Astrocyte (in vitro differentiated cells and primary cell): Measurements from ENCODE around the gene VPREB3. TPM values are rescaled to one million over a fixed set of nuclear protein-coding genes. Genes with fewer than 3 reads are reported as not detected.
A peak's percentile ranks its signal among the peaks of the same experiment; 100 is the strongest.

Source experiments
- DNase-seq: peaks from one replicate; pipeline ENCODE4 v3.0.0-alpha.2; 2010; ENCODE audit warnings: low read depth
- FAIRE-seq: peaks from 2 replicates; lab custom pipeline; 2011; peaks lifted over from hg19 to GRCh38; lab: Jason Lieb, UNC
- H2AFZ ChIP-seq: 2 replicates; pipeline ENCODE4 v1.6.0; 2012; ENCODE audit warnings: low read depth, low read length, inconsistent platforms
- H3K27ac ChIP-seq: 2 replicates; pipeline ENCODE4 v1.5.1; 2011; ENCODE audit warnings: low read depth, low read length, inconsistent platforms
- H3K27me3 ChIP-seq: 2 replicates; pipeline ENCODE4 v1.6.0; 2011; ENCODE audit warnings: low read length, inconsistent platforms; ENCODE audit not compliant: insufficient read depth
- H3K36me3 ChIP-seq: 2 replicates; pipeline ENCODE4 v1.5.1; 2011; ENCODE audit warnings: low read length, inconsistent platforms; ENCODE audit not compliant: insufficient read depth
- H3K4me1 ChIP-seq: 2 replicates; pipeline ENCODE4 v1.5.1; 2011; ENCODE audit warnings: low read length, inconsistent platforms; ENCODE audit not compliant: insufficient read depth
- H3K4me2 ChIP-seq: 2 replicates; pipeline ENCODE4 v1.6.0; 2012; ENCODE audit warnings: low read length, inconsistent platforms
- H3K4me3 ChIP-seq: 2 replicates; pipeline ENCODE4 v1.5.1; 2011; ENCODE audit warnings: low read depth, mild to moderate bottlenecking, low read length, inconsistent platforms; ENCODE audit not compliant: insufficient read depth
- H3K79me2 ChIP-seq: 2 replicates; pipeline ENCODE4 v1.6.0; 2012; ENCODE audit warnings: mild to moderate bottlenecking, low read length, inconsistent platforms; ENCODE audit not compliant: insufficient read depth
- H3K9ac ChIP-seq: 2 replicates; pipeline ENCODE4 v1.6.0; 2012; ENCODE audit warnings: mild to moderate bottlenecking, low read length, inconsistent platforms
- H3K9me3 ChIP-seq: 2 replicates; pipeline ENCODE4 v1.5.1; 2012; ENCODE audit warnings: low read depth, mild to moderate bottlenecking, low read length, inconsistent platforms; ENCODE audit not compliant: insufficient read depth
- H4K20me1 ChIP-seq: 2 replicates; pipeline ENCODE4 v1.6.0; 2012; ENCODE audit warnings: low read length, inconsistent platforms; ENCODE audit not compliant: insufficient read depth
- H3K27ac Mint-ChIP-seq: one replicate; pipeline ENCODE4 v1.8.0; 2021; ENCODE audit warnings: mild to moderate bottlenecking, mixed read lengths; ENCODE audit not compliant: unreplicated experiment
- H3K27me3 Mint-ChIP-seq: one replicate; pipeline ENCODE4 v1.8.0; 2021; ENCODE audit warnings: low read depth, mixed read lengths; ENCODE audit not compliant: unreplicated experiment
- H3K36me3 Mint-ChIP-seq: one replicate; pipeline ENCODE4 v1.8.0; 2021; ENCODE audit warnings: low read depth, mixed read lengths; ENCODE audit not compliant: unreplicated experiment
- H3K4me1 Mint-ChIP-seq: one replicate; pipeline ENCODE4 v1.8.0; 2021; ENCODE audit warnings: low read depth, mixed read lengths; ENCODE audit not compliant: unreplicated experiment
- H3K4me3 Mint-ChIP-seq: one replicate; pipeline ENCODE4 v1.8.0; 2021; ENCODE audit warnings: mild to moderate bottlenecking, moderate library complexity, mixed read lengths; ENCODE audit not compliant: unreplicated experiment
- H3K9me3 Mint-ChIP-seq: one replicate; pipeline ENCODE4 v1.8.0; 2021; ENCODE audit warnings: mild to moderate bottlenecking, mixed read lengths; ENCODE audit not compliant: unreplicated experiment
- CTCF ChIP-seq: IDR thresholded peaks from 2 replicates; pipeline ENCODE4 v1.5.1; 2011; ENCODE audit warnings: low read depth, mild to moderate bottlenecking, inconsistent platforms, low read length, moderate library complexity; ENCODE audit not compliant: insufficient read depth
- EZH2 ChIP-seq: IDR thresholded peaks from 2 replicates; pipeline ENCODE4 v1.6.1; 2012; ENCODE audit warnings: mild to moderate bottlenecking, low read length, inconsistent platforms; ENCODE audit not compliant: insufficient read depth
- total RNA-seq: library from RNA; stranded (reverse); gene quantifications from 2 replicates; pipeline ENCODE4 v1.2.1, GENCODE V29; 2021

VPREB3 gene
- total RNA-seq, 1 donor from 2014 or later: 0.50 TPM

- Mint-ChIP-seq H3K36me3 (no peaks in the 10 kb centered on the region), H3K9me3 (no peaks in the 10 kb centered on the region), H3K4me3 (no peak overlapping the region), H3K27ac (no peak overlapping the region), H3K27me3 (no peaks in the 10 kb centered on the region), H3K4me1 (peaks cover 4% of the 10 kb centered on the region)
- no peak overlapping the region for H3K9ac ChIP-seq
- H3K79me2 ChIP-seq: peaks cover 4% of the 10 kb centered on the region
- no peak overlapping the region for H3K4me2 ChIP-seq
- H3K27ac ChIP-seq: no peak overlapping the region
- H2AFZ ChIP-seq: no peak overlapping the region
- peaks cover 3% of the 10 kb centered on the region for H3K4me1 ChIP-seq
- FAIRE-seq (no peak), DNase-seq (no peak)
- H3K9me3 ChIP-seq: no peaks in the 10 kb centered on the region
- H4K20me1 ChIP-seq: no peaks in the 10 kb centered on the region
- H3K36me3 ChIP-seq: no peaks in the 10 kb centered on the region
- TF ChIP-seq CTCF (no peak), EZH2 (no peak)
- no peaks in the 10 kb centered on the region for H3K27me3 ChIP-seq
- no peak overlapping the region for H3K4me3 ChIP-seq
Observed at GRCh38 chr22:23753385-23753784, 840 bp downstream of the VPREB3 start.

GRCh38 chr22:23752750-23753149, 1.5 kb downstream of the VPREB3 start:
- H3K4me1 ChIP-seq: peaks cover 3% of the 10 kb centered on the region
- DNase-seq (no peak), FAIRE-seq (no peak)
- no peak overlapping the region for H3K9ac ChIP-seq
- no peak for TF ChIP-seq EZH2
- no peak for TF ChIP-seq CTCF
- H3K4me2 ChIP-seq: no peak overlapping the region
- peak overlapping the region; percentile 60 for H3K4me3 Mint-ChIP-seq
- no peaks in the 10 kb centered on the region for H3K9me3 ChIP-seq
- peaks cover 10% of the 10 kb centered on the region for H3K79me2 ChIP-seq
- peaks cover 4% of the 10 kb centered on the region for H3K4me1 Mint-ChIP-seq
- no peaks in the 10 kb centered on the region for H3K36me3 ChIP-seq
- no peak overlapping the region for H3K27ac Mint-ChIP-seq
- no peak overlapping the region for H2AFZ ChIP-seq
- no peak overlapping the region for H3K4me3 ChIP-seq
- no peaks in the 10 kb centered on the region for H3K9me3 Mint-ChIP-seq
- H3K36me3 Mint-ChIP-seq: no peaks in the 10 kb centered on the region
- H3K27me3 Mint-ChIP-seq: no peaks in the 10 kb centered on the region
- H3K27ac ChIP-seq: no peak overlapping the region
- H4K20me1 ChIP-seq: peaks cover 6% of the 10 kb centered on the region
- no peaks in the 10 kb centered on the region for H3K27me3 ChIP-seq

DNA sequence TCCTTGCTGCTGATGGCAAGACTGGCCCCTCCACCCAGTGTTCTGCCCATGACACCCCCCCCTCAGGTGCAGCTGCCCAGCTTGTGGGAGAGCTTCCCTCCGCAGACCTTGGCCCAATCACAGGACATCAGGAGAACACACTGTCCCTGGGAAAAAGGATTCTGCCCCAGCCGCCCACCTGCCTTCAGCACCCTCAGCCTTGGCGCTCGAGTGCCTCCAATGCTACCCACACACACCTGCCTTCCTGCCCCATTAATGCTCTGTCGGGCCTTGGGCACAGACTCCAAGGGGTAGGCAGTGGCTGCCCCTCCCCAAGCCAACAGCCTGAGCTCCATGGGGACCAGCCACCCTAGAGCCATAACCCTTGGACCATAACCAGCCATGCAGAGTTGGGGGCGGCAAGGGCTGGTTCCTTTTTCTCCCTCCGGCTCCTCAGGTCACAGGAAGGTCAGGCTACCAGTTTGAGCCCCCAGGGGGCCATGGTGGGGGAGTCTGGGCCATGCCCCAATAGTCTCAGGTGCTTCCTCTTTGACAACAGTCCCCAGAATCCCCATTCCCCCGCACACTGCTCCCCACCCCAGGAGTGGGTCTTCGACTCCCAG, 2.0 kb downstream of the VPREB3 start:
- TF ChIP-seq CTCF (no peak), EZH2 (no peak)
- Histone ChIP-seq H3K4me1 (peaks cover 3% of the 10 kb centered on the region), H3K27me3 (no peaks in the 10 kb centered on the region), H3K9ac (no peak overlapping the region), H3K9me3 (no peaks in the 10 kb centered on the region), H3K4me2 (no peak overlapping the region), H3K36me3 (no peaks in the 10 kb centered on the region), H3K79me2 (peaks cover 11% of the 10 kb centered on the region), H2AFZ (no peak overlapping the region), H4K20me1 (peaks cover 6% of the 10 kb centered on the region), H3K27ac (no peak overlapping the region), H3K4me3 (no peak overlapping the region)
- no peak for FAIRE-seq
- no peaks in the 10 kb centered on the region for H3K27me3 Mint-ChIP-seq
- no peak overlapping the region for H3K27ac Mint-ChIP-seq
- H3K4me1 Mint-ChIP-seq: peaks cover 4% of the 10 kb centered on the region
- H3K36me3 Mint-ChIP-seq: no peaks in the 10 kb centered on the region
- H3K9me3 Mint-ChIP-seq: no peaks in the 10 kb centered on the region
- DNase-seq: no peak
- peak overlapping the region; percentile 79 for H3K4me3 Mint-ChIP-seq
